ENCODE measurements around the gene SLX4.
"Not testable (repeated sequence)": the region's sequence is repeated elsewhere in the genome, so short reads cannot be mapped to it uniquely, and the experiment has no call there.

Gene SLX4

GRCh38 chr16:3608976-3609375 lies 2.4 kb downstream of the SLX4 start:
- H3K4ac ChIP-seq (ENCODE audit: low read depth, low read length); H3K79me2 ChIP-seq (ENCODE audit: control insufficient read depth, insufficient read depth, low read length, poor library complexity); H3K9ac ChIP-seq (ENCODE audit: low read length); H3K9me3 ChIP-seq (ENCODE audit: insufficient read depth, low read depth, low read length); DNase-seq; H3K4me1 ChIP-seq (ENCODE audit: control insufficient read depth in 1 of 2, insufficient read depth in 2 of 2, low read length in 2 of 2); H2BK12ac ChIP-seq (ENCODE audit: low read length); H2BK5ac ChIP-seq (ENCODE audit: low read depth, low read length, poor library complexity); H3K18ac ChIP-seq (ENCODE audit: low read length); H3K79me1 ChIP-seq (ENCODE audit: low read length); H3K4me3 ChIP-seq (ENCODE audit: low read depth, low read length); H3K27me3 ChIP-seq (ENCODE audit: insufficient read depth, low read length); H2BK120ac ChIP-seq (ENCODE audit: insufficient read depth, low read length, poor library complexity); H2AK5ac ChIP-seq (ENCODE audit: low read length); H3K14ac ChIP-seq (ENCODE audit: low read length); H3K27ac ChIP-seq (ENCODE audit: low read depth, low read length); H3K4me2 ChIP-seq (ENCODE audit: low read length); H3K36me3 ChIP-seq (ENCODE audit: control insufficient read depth in 1 of 2, insufficient read depth in 2 of 2, low read length in 2 of 2); H4K91ac ChIP-seq (ENCODE audit: low read depth, low read length); H4K12ac ChIP-seq (ENCODE audit: low read depth, low read length); H4K8ac ChIP-seq (ENCODE audit: low read depth, low read length); H2AFZ ChIP-seq (ENCODE audit: insufficient read depth, low read length, poor library complexity); H3K23ac ChIP-seq (ENCODE audit: low read length): not testable (repeated sequence)
- no CpG with 5 or more reads among the region's 13 CpGs for WGBS (ENCODE audit: extremely low coverage, insufficient coverage, insufficient read length)

- Histone ChIP-seq H3K79me2 (ENCODE audit: control insufficient read depth, insufficient read depth, low read length, poor library complexity) (peaks cover 8% of the 10 kb centered on the region), H2BK120ac (ENCODE audit: insufficient read depth, low read length, poor library complexity) (no peak overlapping the region), H3K4ac (ENCODE audit: low read depth, low read length) (no peak overlapping the region), H4K12ac (ENCODE audit: low read depth, low read length) (no peak overlapping the region), H4K91ac (ENCODE audit: low read depth, low read length) (no peak overlapping the region), H2AFZ (ENCODE audit: insufficient read depth, low read length, poor library complexity) (no peak overlapping the region), H3K18ac (ENCODE audit: low read length) (no peak overlapping the region), H2BK5ac (ENCODE audit: low read depth, low read length, poor library complexity) (no peak overlapping the region), H3K23ac (ENCODE audit: low read length) (no peak overlapping the region), H3K9ac (ENCODE audit: low read length) (no peak overlapping the region), H3K4me1 (ENCODE audit: control insufficient read depth in 1 of 2, insufficient read depth in 2 of 2, low read length in 2 of 2) (peaks cover 0 to 2% of the 10 kb centered on the region in 2 experiments), H3K4me3 (ENCODE audit: low read depth, low read length) (no peak overlapping the region), H3K4me2 (ENCODE audit: low read length) (no peak overlapping the region), H3K79me1 (ENCODE audit: low read length) (peaks cover 8% of the 10 kb centered on the region), H3K27ac (ENCODE audit: low read depth, low read length) (no peak overlapping the region), H2BK12ac (ENCODE audit: low read length) (no peak overlapping the region), H4K8ac (ENCODE audit: low read depth, low read length) (no peak overlapping the region), H3K27me3 (ENCODE audit: insufficient read depth, low read length) (no peaks in the 10 kb centered on the region), H3K9me3 (ENCODE audit: insufficient read depth, low read depth, low read length) (peaks cover 2% of the 10 kb centered on the region), H2AK5ac (ENCODE audit: low read length) (no peak overlapping the region), H3K14ac (ENCODE audit: low read length) (no peak overlapping the region), H3K36me3 (ENCODE audit: control insufficient read depth in 1 of 2, insufficient read depth in 2 of 2, low read length in 2 of 2) (peaks cover 8 to 11% of the 10 kb centered on the region in 2 experiments)
- no CpG with 5 or more reads among the region's 5 CpGs for WGBS (ENCODE audit: extremely low coverage, insufficient coverage, insufficient read length)
- DNase-seq, result no peak
Observed at GRCh38 chr16:3608069-3608468, 3.3 kb downstream of the SLX4 start.

GRCh38 chr16:3607634-3608033 lies 3.8 kb downstream of the SLX4 start:
- H2AK5ac ChIP-seq (ENCODE audit: low read length), result no peak overlapping the region
- no peak overlapping the region for H3K4ac ChIP-seq (ENCODE audit: low read depth, low read length)
- no peak overlapping the region for H2BK120ac ChIP-seq (ENCODE audit: insufficient read depth, low read length, poor library complexity)
- no peak overlapping the region for H3K4me2 ChIP-seq (ENCODE audit: low read length)
- H2BK12ac ChIP-seq (ENCODE audit: low read length), result no peak overlapping the region
- H3K9me3 ChIP-seq (ENCODE audit: insufficient read depth, low read depth, low read length), result peaks cover 2% of the 10 kb centered on the region
- peaks cover 8% of the 10 kb centered on the region for H3K79me2 ChIP-seq (ENCODE audit: control insufficient read depth, insufficient read depth, low read length, poor library complexity)
- H3K14ac ChIP-seq (ENCODE audit: low read length), result no peak overlapping the region
- H4K91ac ChIP-seq (ENCODE audit: low read depth, low read length), result no peak overlapping the region
- no peaks in the 10 kb centered on the region for H3K27me3 ChIP-seq (ENCODE audit: insufficient read depth, low read length)
- no peak for DNase-seq
- peaks cover 0 to 2% of the 10 kb centered on the region in 2 experiments for H3K4me1 ChIP-seq (ENCODE audit: control insufficient read depth in 1 of 2, insufficient read depth in 2 of 2, low read length in 2 of 2)
- WGBS (ENCODE audit: extremely low coverage, insufficient coverage, insufficient read length), result no CpG with 5 or more reads among the region's 2 CpGs
- H3K23ac ChIP-seq (ENCODE audit: low read length), result no peak overlapping the region
- H3K9ac ChIP-seq (ENCODE audit: low read length), result no peak overlapping the region
- peaks cover 11 to 14% of the 10 kb centered on the region in 2 experiments for H3K36me3 ChIP-seq (ENCODE audit: control insufficient read depth in 1 of 2, insufficient read depth in 2 of 2, low read length in 2 of 2)
- H4K8ac ChIP-seq (ENCODE audit: low read depth, low read length), result no peak overlapping the region
- no peak overlapping the region for H2AFZ ChIP-seq (ENCODE audit: insufficient read depth, low read length, poor library complexity)
- no peak overlapping the region for H3K4me3 ChIP-seq (ENCODE audit: low read depth, low read length)
- no peak overlapping the region for H4K12ac ChIP-seq (ENCODE audit: low read depth, low read length)
- peaks cover 8% of the 10 kb centered on the region for H3K79me1 ChIP-seq (ENCODE audit: low read length)
- H3K18ac ChIP-seq (ENCODE audit: low read length), result no peak overlapping the region
- H3K27ac ChIP-seq (ENCODE audit: low read depth, low read length), result no peak overlapping the region
- H2BK5ac ChIP-seq (ENCODE audit: low read depth, low read length, poor library complexity), result no peak overlapping the region

- Histone ChIP-seq H3K18ac (ENCODE audit: low read length) (no peak overlapping the region), H3K79me1 (ENCODE audit: low read length) (peaks cover 8% of the 10 kb centered on the region), H3K9me3 (ENCODE audit: insufficient read depth, low read depth, low read length) (peaks cover 2% of the 10 kb centered on the region), H4K91ac (ENCODE audit: low read depth, low read length) (no peak overlapping the region), H2AFZ (ENCODE audit: insufficient read depth, low read length, poor library complexity) (no peak overlapping the region), H2BK5ac (ENCODE audit: low read depth, low read length, poor library complexity) (no peak overlapping the region), H2BK12ac (ENCODE audit: low read length) (no peak overlapping the region), H3K4me1 (ENCODE audit: control insufficient read depth in 1 of 2, insufficient read depth in 2 of 2, low read length in 2 of 2) (peaks cover 0 to 2% of the 10 kb centered on the region in 2 experiments), H2BK120ac (ENCODE audit: insufficient read depth, low read length, poor library complexity) (no peak overlapping the region), H3K27ac (ENCODE audit: low read depth, low read length) (no peak overlapping the region), H3K14ac (ENCODE audit: low read length) (no peak overlapping the region), H3K23ac (ENCODE audit: low read length) (no peak overlapping the region), H3K9ac (ENCODE audit: low read length) (no peak overlapping the region), H3K4ac (ENCODE audit: low read depth, low read length) (no peak overlapping the region), H4K8ac (ENCODE audit: low read depth, low read length) (no peak overlapping the region), H3K4me2 (ENCODE audit: low read length) (no peak overlapping the region), H3K36me3 (ENCODE audit: control insufficient read depth in 1 of 2, insufficient read depth in 2 of 2, low read length in 2 of 2) (peaks cover 16% of the 10 kb centered on the region in 2 experiments), H3K79me2 (ENCODE audit: control insufficient read depth, insufficient read depth, low read length, poor library complexity) (peaks cover 8% of the 10 kb centered on the region), H4K12ac (ENCODE audit: low read depth, low read length) (no peak overlapping the region), H3K4me3 (ENCODE audit: low read depth, low read length) (no peak overlapping the region), H2AK5ac (ENCODE audit: low read length) (no peak overlapping the region), H3K27me3 (ENCODE audit: insufficient read depth, low read length) (no peaks in the 10 kb centered on the region)
- no CpG with 5 or more reads among the region's 7 CpGs for WGBS (ENCODE audit: extremely low coverage, insufficient coverage, insufficient read length)
- DNase-seq, result no peak
Observed at GRCh38 chr16:3607161-3607560, 4.2 kb downstream of the SLX4 start.

Measured in trophoblast cell (in vitro differentiated cells and primary cell).